SK-N-SH (cell line): ENCODE measurements around the gene CD300LF. TPM values are rescaled to one million over a fixed set of nuclear protein-coding genes. Genes with fewer than 3 reads are reported as not detected.
A peak's percentile ranks its signal among the peaks of the same experiment; 100 is the strongest.

Experiments
- CTCF ChIA-PET: fragments of 300-600, 350-600 bp; formaldehyde crosslinking; extraction: SDS; loops from one replicate; lab custom pipeline; 2021; lab: Yijun Ruan, JAX
- POLR2A ChIA-PET: fragments of 350-600 bp; sonication (Branson Sonifier 250); formaldehyde crosslinking; extraction: SDS; loops from one replicate; lab custom pipeline; 2020; ENCODE audit warnings: antibody characterized with exemption, inconsistent platforms; lab: Yijun Ruan, JAX
- DNase-seq: peaks from one replicate; pipeline ENCODE4 v3.0.0; 2012
- H2AFZ ChIP-seq: fragments of 200-600 bp; sonication (generic); 2 replicates; pipeline ENCODE4 v1.8.1; 2016; ENCODE audit warnings: antibody characterized with exemption, mild to moderate bottlenecking, low read depth
- H3F3A ChIP-seq: fragments of 200-600 bp; sonication (generic); replicated peaks from 2 replicates; pipeline ENCODE3; 2016; ENCODE audit warnings: antibody characterized with exemption, mild to moderate bottlenecking; ENCODE audit not compliant: insufficient read depth
- H3K27ac ChIP-seq, 2 experiments: fragments of 200-500 bp in 1 of 2; fragments of 200-600 bp in 1 of 2; sonication (Bioruptor generic) in 1 of 2; sonication (generic), shearing (Covaris generic) in 1 of 2; 2 replicates each; pipeline versions ENCODE4 v1.5.1 to v1.6.1; 2014 to 2016; ENCODE audit warnings: low read depth in 2 of 2, inconsistent platforms in 1 of 2, low read length in 1 of 2, mild to moderate bottlenecking in 1 of 2, mixed read lengths in 1 of 2
- H3K27me3 ChIP-seq: fragments of 200-600 bp; sonication (generic), shearing (Covaris generic); 2 replicates; pipeline ENCODE4 v1.6.1; 2016; ENCODE audit warnings: mixed run types; ENCODE audit not compliant: insufficient read depth
- H3K36me3 ChIP-seq, 2 experiments: fragments of 200-500 bp in 1 of 2; fragments of 200-600 bp in 1 of 2; sonication (Bioruptor generic) in 1 of 2; sonication (generic) in 1 of 2; replicated peaks in 1 of 2; 2 replicates each; pipeline versions ENCODE3 to v1.5.1; 2014 to 2016; ENCODE audit warnings: low read length in 1 of 2, mild to moderate bottlenecking in 1 of 2; ENCODE audit not compliant: insufficient read depth in 2 of 2, control insufficient read depth in 1 of 2
- H3K4me1 ChIP-seq, 2 experiments: fragments of 200-500 bp in 1 of 2; fragments of 200-600 bp in 1 of 2; sonication (Bioruptor generic) in 1 of 2; sonication (generic), shearing (Covaris generic) in 1 of 2; 2 replicates each; pipeline versions ENCODE4 v1.5.1 to v1.6.1; 2014 to 2016; ENCODE audit warnings: low read depth in 1 of 2, low read length in 1 of 2, mixed run types in 1 of 2; ENCODE audit not compliant: insufficient read depth in 2 of 2, control insufficient read depth in 1 of 2
- H3K4me2 ChIP-seq: fragments of 200-600 bp; sonication (generic), shearing (Covaris generic); 2 replicates; pipeline ENCODE4 v1.6.1; 2017; ENCODE audit warnings: mixed run types
- H3K4me3 ChIP-seq, 2 experiments: fragments of 200-500 bp in 1 of 2; fragments of 200-600 bp in 1 of 2; sonication (Bioruptor generic) in 1 of 2; sonication (generic), shearing (Covaris generic) in 1 of 2; 2 replicates each; pipeline versions ENCODE4 v1.5.1 to v1.8.1; 2014 to 2016; ENCODE audit warnings: low read depth in 2 of 2, inconsistent platforms in 1 of 2, low read length in 1 of 2, mild to moderate bottlenecking in 1 of 2, mixed read lengths in 1 of 2, moderate library complexity in 1 of 2
- H3K79me2 ChIP-seq: fragments of 200-600 bp; sonication (generic); 2 replicates; pipeline ENCODE4 v1.8.1; 2017; ENCODE audit warnings: mild to moderate bottlenecking; ENCODE audit not compliant: insufficient read depth
- H3K9ac ChIP-seq: fragments of 200-600 bp; sonication (generic); 2 replicates; pipeline ENCODE4 v1.6.1; 2017; ENCODE audit warnings: mixed run types
- H3K9me2 ChIP-seq: fragments of 200-600 bp; sonication (generic); 2 replicates; pipeline ENCODE4 v1.6.1; 2017; ENCODE audit warnings: mixed run types
- H3K9me3 ChIP-seq: fragments of 200-600 bp; sonication (generic); 2 replicates; pipeline ENCODE4 v1.6.1; 2017; ENCODE audit warnings: mixed run types, mild to moderate bottlenecking, moderate library complexity
- H4K20me1 ChIP-seq: fragments of 200-600 bp; sonication (generic); 2 replicates; pipeline ENCODE4 v1.6.1; 2017; ENCODE audit warnings: mild to moderate bottlenecking, mixed run types; ENCODE audit not compliant: insufficient read depth
- CHD2 ChIP-seq: fragments of 150-350 bp; IDR thresholded peaks from 2 replicates; pipeline ENCODE4 v1.6.1; 2018; ENCODE audit warnings: low read length; ENCODE audit not compliant: partially characterized antibody
- ELF1 ChIP-seq: IDR thresholded peaks from 2 replicates; pipeline ENCODE4 v1.4.0; 2012
- EZH2phosphoT487 ChIP-seq: fragments of 200-600 bp; sonication (generic); IDR thresholded peaks from 2 replicates; pipeline ENCODE4 v1.6.1; 2017; ENCODE audit warnings: low read depth, mixed run types, mild to moderate bottlenecking, antibody characterized with exemption, moderate library complexity, borderline replicate concordance
- FOXJ3 ChIP-seq: sonication (generic); formaldehyde crosslinking; IDR thresholded peaks from 2 replicates; pipeline ENCODE4 v1.5.1; 2020; ENCODE audit warnings: mild to moderate bottlenecking, missing genetic modification reagents
- FOXM1 ChIP-seq: IDR thresholded peaks from 2 replicates; pipeline ENCODE4 v1.4.0; 2012; ENCODE audit warnings: low read depth, mild to moderate bottlenecking
- GATA2 ChIP-seq: sonication (generic); formaldehyde crosslinking; IDR thresholded peaks from 2 replicates; pipeline ENCODE4 v1.5.0; 2020; ENCODE audit warnings: mild to moderate bottlenecking, missing genetic modification reagents
- MEF2A ChIP-seq: IDR thresholded peaks from 2 replicates; pipeline ENCODE4 v1.4.0; 2012; ENCODE audit warnings: low read depth, borderline replicate concordance
- MXI1 ChIP-seq: IDR thresholded peaks from 2 replicates; pipeline ENCODE4 v1.6.1; 2012; ENCODE audit warnings: mild to moderate bottlenecking, low read depth, low read length, improper control_type of control experiment
- NRF1 ChIP-seq: IDR thresholded peaks from 2 replicates; pipeline ENCODE4 v1.6.1; 2012; ENCODE audit warnings: low read depth, mild to moderate bottlenecking, low read length
- PBX3 ChIP-seq: IDR thresholded peaks from 2 replicates; pipeline ENCODE4; 2012
- RCOR1 ChIP-seq: fragments of 150-350 bp; IDR thresholded peaks from 2 replicates; pipeline ENCODE4 v1.6.1; 2017; ENCODE audit warnings: antibody characterized with exemption, low read length
- RXRA ChIP-seq: IDR thresholded peaks from 2 replicates; pipeline ENCODE4 v1.4.0; 2012; ENCODE audit warnings: low read depth, mild to moderate bottlenecking, borderline replicate concordance
- SIN3A ChIP-seq: IDR thresholded peaks from 2 replicates; pipeline ENCODE4 v1.6.1; 2012; ENCODE audit warnings: low read depth, mild to moderate bottlenecking, low read length, moderate library complexity, borderline replicate concordance
- SMC3 ChIP-seq: IDR thresholded peaks from 2 replicates; pipeline ENCODE4 v1.6.1; 2012; ENCODE audit warnings: low read depth, low read length, improper control_type of control experiment
- TCF12 ChIP-seq: IDR thresholded peaks from 2 replicates; pipeline ENCODE4 v1.4.0; 2012
- TEAD4 ChIP-seq: IDR thresholded peaks from 2 replicates; pipeline ENCODE4 v1.4.0; 2012; ENCODE audit warnings: mild to moderate bottlenecking, borderline replicate concordance; ENCODE audit not compliant: insufficient read depth
- USF2 ChIP-seq: fragments of 150-350 bp; IDR thresholded peaks from 2 replicates; pipeline ENCODE4 v1.6.1; 2017; ENCODE audit warnings: antibody characterized with exemption, low read length, low read depth, borderline replicate concordance
- ZBTB33 ChIP-seq: IDR thresholded peaks from 2 replicates; pipeline ENCODE4 v1.4.0; 2012; ENCODE audit warnings: low read depth, borderline replicate concordance
- WGBS: methylation state at CpG from one replicate; pipeline ENCODE4 v1.1.6; 2017; ENCODE audit warnings: low lambda C conversion rate; 5-methylcytosine and 5-hydroxymethylcytosine counted together
- polyA plus RNA-seq, 3 experiments: library from polyadenylated mRNA; depleted of rRNA; stranded (reverse); fragments of >200 nt; gene quantifications; 2 replicates each; pipeline ENCODE4 v1.2.3, GENCODE V29; 2012

The CD300LF gene
- polyA plus RNA-seq, 1 of the 3 experiments (the other 2 are of a cell fraction): not detected

GRCh38 chr17:74739227-74739831 is 26.6 kb upstream of the CD300LF start:
- H3K4me3 ChIP-seq: no peak overlapping the region
- no peaks in the 10 kb centered on the region for H3K36me3 ChIP-seq
- no peaks in the 10 kb centered on the region for H4K20me1 ChIP-seq
- H3K4me1 ChIP-seq: no peaks in the 10 kb centered on the region; a peak in 1 of 4 replicates
- H2AFZ ChIP-seq: no peak overlapping the region
- peaks cover 50% of the 10 kb centered on the region for H3K27me3 ChIP-seq
- POLR2A ChIA-PET: no interaction called here
- WGBS: 67% methylated on average over 12 of the region's 12 CpGs
- DNase-seq: no peak
- CTCF ChIA-PET: interaction anchor here (0.7 to 8.2 kb wide), 14 partner anchors 30 to 360 kb away, joined by 3 to 301 read pairs (median 10); partner anchors contain the start of genes CD300H and CD300LD
- H3K9ac ChIP-seq: no peak overlapping the region
- no peak overlapping the region for H3K27ac ChIP-seq
- no peaks in the 10 kb centered on the region for H3K79me2 ChIP-seq
- peaks cover 4% of the 10 kb centered on the region for H3F3A ChIP-seq
- TF ChIP-seq USF2: no peak
- no peak for TF ChIP-seq RCOR1
- no peak for TF ChIP-seq ELF1
- TF ChIP-seq SMC3: no peak
- TF ChIP-seq PBX3: no peak
- no peak for TF ChIP-seq EZH2phosphoT487
- TF ChIP-seq RXRA: no peak
- H3K9me3 ChIP-seq: no peaks in the 10 kb centered on the region
- H3K4me2 ChIP-seq: no peak overlapping the region
- no peaks in the 10 kb centered on the region for H3K9me2 ChIP-seq

GRCh38 chr17:74738051-74738996 is 25.6 kb upstream of the CD300LF start:
- H3K9ac ChIP-seq: no peak overlapping the region
- H3K4me3 ChIP-seq: no peak overlapping the region

More at GRCh38 chr17:74738051-74738996, 25.6 kb upstream of the CD300LF start:
- H3K36me3 ChIP-seq: no peaks in the 10 kb centered on the region
- H3K79me2 ChIP-seq: no peaks in the 10 kb centered on the region
- H3K27ac ChIP-seq: no peak overlapping the region
- 46% methylated on average over 8 of the region's 16 CpGs for WGBS
- H3F3A ChIP-seq: peaks cover 4% of the 10 kb centered on the region
- no peak for DNase-seq
- H3K9me2 ChIP-seq: no peaks in the 10 kb centered on the region
- TF ChIP-seq RXRA (no peak), SMC3 (no peak), NRF1 (no peak), GATA2 (CRISPR knock-in tag) (no peak), SIN3A (no peak), MXI1 (no peak), TCF12 (no peak), ELF1 (no peak), TEAD4 (no peak), FOXM1 (no peak), ZBTB33 (no peak), MEF2A (no peak), FOXJ3 (no peak), CHD2 (no peak)
- H3K4me1 ChIP-seq: no peaks in the 10 kb centered on the region; a peak in 1 of 4 replicates
- H3K4me2 ChIP-seq: 0 out of 2 replicates have a peak overlapping the region, but pooled peaks have one; percentile 29
- no peak overlapping the region for H2AFZ ChIP-seq
- POLR2A ChIA-PET: interaction anchor here (1.3 kb wide), 1 partner anchor 81 kb away, joined by 4 read pairs; no protein-coding TSS in a partner anchor
- no peaks in the 10 kb centered on the region for H3K9me3 ChIP-seq
- H4K20me1 ChIP-seq: no peaks in the 10 kb centered on the region
- CTCF ChIA-PET: interaction anchor here (0.6 to 8.2 kb wide), 41 partner anchors 10 to 370 kb away, joined by 3 to 301 read pairs (median 11); partner anchors contain the start of genes CD300H, CD300LD, GRIN2C and NAT9
- peaks cover 54% of the 10 kb centered on the region for H3K27me3 ChIP-seq
